G401 (cell line): ENCODE measurements around the gene TCEA2. TPM values are rescaled to one million over a fixed set of nuclear protein-coding genes. Genes with fewer than 3 reads are reported as not detected.
"Not testable (repeated sequence)": the region's sequence is repeated elsewhere in the genome, so short reads cannot be mapped to it uniquely, and the experiment has no call there.

Experiments
- DNase-seq: peaks from one replicate; pipeline ENCODE4 v3.0.0-alpha.2; 2015; ENCODE audit warnings: low spot score
- in situ Hi-C: cut with HindIII; loops from 2 replicates; pipeline ENCODE4 v1.10.0; 2016; ENCODE audit warnings: low sequenced_read_pairs, mixed read lengths
- total RNA-seq: library from RNA; depleted of rRNA; stranded (reverse); fragments of >200 nt; shearing (Covaris generic); gene quantifications from 2 replicates; pipeline ENCODE4 v1.2.3, GENCODE V29; 2014

The TCEA2 gene
- total RNA-seq, 1 experiment from 2014 or later = 44.0 TPM

DNA sequence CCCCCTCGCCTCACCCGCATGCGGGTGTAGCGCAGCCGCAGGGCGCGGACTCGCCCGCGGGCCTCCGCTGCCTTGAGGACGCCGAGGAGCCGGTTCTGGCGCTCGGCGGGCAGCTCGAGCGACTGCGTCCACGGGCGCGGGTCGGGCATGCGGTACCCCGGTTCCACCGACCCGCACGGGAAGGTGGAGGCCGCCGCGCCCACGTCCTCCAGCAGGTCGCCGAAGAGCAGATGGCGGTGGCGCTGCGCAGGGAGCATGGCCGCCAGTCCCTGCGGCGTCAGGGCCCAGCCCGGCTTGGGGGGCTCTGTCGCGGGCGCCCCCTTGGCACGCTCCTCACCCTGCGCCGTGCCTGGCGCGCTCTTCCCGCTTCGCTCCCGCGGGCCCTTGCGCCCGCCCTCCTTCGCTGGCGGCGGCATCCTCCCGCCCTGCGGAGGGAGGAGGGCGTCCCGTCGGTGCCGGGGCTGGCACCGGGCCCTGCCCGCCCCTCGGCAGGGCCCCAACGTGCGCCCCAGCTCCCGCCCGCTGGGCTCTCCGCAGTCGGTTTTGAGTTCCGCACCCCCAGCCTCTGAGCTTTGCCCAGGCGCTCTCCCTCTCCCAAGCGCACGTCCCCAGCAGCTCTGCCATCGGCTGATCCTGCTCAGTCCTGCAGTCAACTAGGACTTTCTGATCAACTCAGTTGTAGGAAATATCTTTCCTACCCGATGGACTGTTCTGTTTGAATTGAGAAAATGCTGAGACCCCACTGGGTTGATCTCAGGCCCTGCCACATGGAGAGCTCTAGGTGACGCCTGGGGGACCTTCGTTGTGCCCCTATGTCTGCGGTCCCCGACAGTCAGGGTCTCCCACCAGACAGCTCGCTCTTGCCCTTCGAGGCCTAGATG is 21.0 kb downstream of the TCEA2 start, which contains the start of gene LKAAEAR1:
TSS of gene LKAAEAR1 (minus strand) at position 595 of the 881 bp plus-strand sequence. CDS start at position 416, 179 bp downstream.
- peak; percentile 40 for DNase-seq
- in situ Hi-C loops = no loop called here

- no peak for DNase-seq
- in situ Hi-C loops = no loop called here
Observed at GRCh38 chr20:64084685-64085152, 21.7 kb downstream of the TCEA2 start.

- in situ Hi-C loops = no loop called here
- DNase-seq = no peak
Observed at GRCh38 chr20:64086801-64087200, 23.8 kb downstream of the TCEA2 start.

GRCh38 chr20:64087226-64087825 is 24.3 kb downstream of the TCEA2 start:
- in situ Hi-C loops, DNase-seq: not testable (repeated sequence)

DNA sequence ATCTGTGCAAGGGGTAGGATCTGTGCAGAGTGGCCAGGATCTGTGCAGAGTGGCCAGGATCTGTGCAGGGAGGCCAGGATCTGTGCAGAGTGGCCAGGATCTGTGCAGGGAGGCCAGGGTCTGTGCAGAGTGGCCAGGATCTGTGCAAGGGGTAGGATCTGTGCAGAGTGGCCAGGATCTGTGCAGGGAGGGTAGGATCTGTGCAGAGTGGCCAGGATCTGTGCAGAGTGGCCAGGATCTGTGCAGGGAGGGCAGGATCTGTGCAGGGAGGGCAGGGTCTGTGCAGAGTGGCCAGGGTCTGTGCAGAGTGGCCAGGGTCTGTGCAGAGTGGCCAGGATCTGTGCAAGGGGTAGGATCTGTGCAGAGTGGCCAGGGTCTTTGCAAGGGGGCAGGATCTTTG is 25.6 kb downstream of the TCEA2 start:
- DNase-seq, in situ Hi-C loops: not testable (repeated sequence)

- DNase-seq = peak; percentile 96
- in situ Hi-C loops = no loop called here
Observed at GRCh38 chr20:64090165-64090564, 27.2 kb downstream of the TCEA2 start.

DNA sequence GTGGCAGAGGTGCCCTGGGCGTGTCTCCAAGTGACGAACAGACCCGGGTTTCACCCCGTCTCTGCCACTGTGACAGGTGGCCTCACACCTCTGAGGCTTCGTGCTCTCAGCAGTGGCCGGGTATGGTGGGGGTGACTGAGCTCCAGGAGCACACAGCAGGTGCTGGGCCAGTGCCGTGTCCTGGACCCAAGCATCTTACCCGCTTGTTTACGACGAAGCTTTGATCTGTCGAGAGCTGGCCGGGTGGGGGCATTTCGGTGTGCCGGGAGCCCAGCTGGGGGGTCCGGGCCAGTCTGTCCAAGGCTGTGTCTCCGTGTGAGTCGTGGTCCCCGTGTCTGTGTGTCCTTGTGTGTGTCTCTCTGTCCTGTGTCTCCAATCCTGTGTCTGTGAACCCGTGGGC is 28.3 kb downstream of the TCEA2 start:
- DNase-seq = no peak
- in situ Hi-C loops = no loop called here

- in situ Hi-C loops = no loop called here
- DNase-seq = peak; percentile 70
Observed at GRCh38 chr20:64091770-64092169, 28.8 kb downstream of the TCEA2 start.

- no peak for DNase-seq
- in situ Hi-C loops = no loop called here
Observed at GRCh38 chr20:64092258-64093012, 29.4 kb downstream of the TCEA2 start.

DNA sequence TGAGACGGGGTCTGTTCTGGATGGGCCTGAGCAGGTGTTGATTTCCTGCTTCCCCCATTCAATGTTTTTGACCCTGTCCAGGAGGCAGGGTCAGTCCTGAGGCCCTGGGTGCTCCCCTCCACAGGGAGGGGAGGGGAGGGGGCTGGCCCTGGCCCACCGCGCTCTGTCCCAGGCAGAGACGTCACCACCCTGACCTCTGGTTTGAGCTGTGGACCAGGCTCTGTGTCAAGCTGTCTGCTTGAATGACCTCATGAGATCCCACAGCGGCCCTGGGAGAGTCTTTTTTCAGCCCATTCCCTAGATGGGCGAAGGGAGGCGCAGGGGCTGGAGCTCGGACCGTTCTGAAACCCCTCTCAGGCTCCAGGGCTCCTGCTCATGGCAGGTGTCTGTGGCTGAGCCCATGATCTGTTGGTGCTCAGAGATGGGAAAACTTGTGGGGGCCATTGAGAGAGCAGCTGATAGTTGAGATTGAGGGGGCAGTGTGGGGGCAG is 30.1 kb downstream of the TCEA2 start:
- peak; percentile 35 for DNase-seq
- in situ Hi-C loops = no loop called here

GRCh38 chr20:64095455-64095854 is 32.5 kb downstream of the TCEA2 start:
- no peak for DNase-seq
- in situ Hi-C loops = no loop called here

GRCh38 chr20:64095927-64096326 is 32.9 kb downstream of the TCEA2 start:
- DNase-seq = no peak

GRCh38 chr20:64096535-64096934 is 33.5 kb downstream of the TCEA2 start:
- in situ Hi-C loops = no loop called here

More at GRCh38 chr20:64095927-64096326, 32.9 kb downstream of the TCEA2 start:
- in situ Hi-C loops = no loop called here

DNA sequence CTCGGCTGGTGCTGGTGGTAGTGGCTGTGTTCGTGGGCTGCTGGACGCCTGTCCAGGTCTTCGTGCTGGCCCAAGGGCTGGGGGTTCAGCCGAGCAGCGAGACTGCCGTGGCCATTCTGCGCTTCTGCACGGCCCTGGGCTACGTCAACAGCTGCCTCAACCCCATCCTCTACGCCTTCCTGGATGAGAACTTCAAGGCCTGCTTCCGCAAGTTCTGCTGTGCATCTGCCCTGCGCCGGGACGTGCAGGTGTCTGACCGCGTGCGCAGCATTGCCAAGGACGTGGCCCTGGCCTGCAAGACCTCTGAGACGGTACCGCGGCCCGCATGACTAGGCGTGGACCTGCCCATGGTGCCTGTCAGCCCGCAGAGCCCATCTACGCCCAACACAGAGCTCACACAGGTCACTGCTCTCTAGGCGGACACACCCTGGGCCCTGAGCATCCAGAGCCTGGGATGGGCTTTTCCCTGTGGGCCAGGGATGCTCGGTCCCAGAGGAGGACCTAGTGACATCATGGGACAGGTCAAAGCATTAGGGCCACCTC is 35.5 kb downstream of the TCEA2 start:
- in situ Hi-C loops = no loop called here
- no peak for DNase-seq

More at GRCh38 chr20:64096535-64096934, 33.5 kb downstream of the TCEA2 start:
- DNase-seq = no peak

GRCh38 chr20:64099086-64099786 is 36.2 kb downstream of the TCEA2 start:
- DNase-seq = no peak
- in situ Hi-C loops = no loop called here

DNA sequence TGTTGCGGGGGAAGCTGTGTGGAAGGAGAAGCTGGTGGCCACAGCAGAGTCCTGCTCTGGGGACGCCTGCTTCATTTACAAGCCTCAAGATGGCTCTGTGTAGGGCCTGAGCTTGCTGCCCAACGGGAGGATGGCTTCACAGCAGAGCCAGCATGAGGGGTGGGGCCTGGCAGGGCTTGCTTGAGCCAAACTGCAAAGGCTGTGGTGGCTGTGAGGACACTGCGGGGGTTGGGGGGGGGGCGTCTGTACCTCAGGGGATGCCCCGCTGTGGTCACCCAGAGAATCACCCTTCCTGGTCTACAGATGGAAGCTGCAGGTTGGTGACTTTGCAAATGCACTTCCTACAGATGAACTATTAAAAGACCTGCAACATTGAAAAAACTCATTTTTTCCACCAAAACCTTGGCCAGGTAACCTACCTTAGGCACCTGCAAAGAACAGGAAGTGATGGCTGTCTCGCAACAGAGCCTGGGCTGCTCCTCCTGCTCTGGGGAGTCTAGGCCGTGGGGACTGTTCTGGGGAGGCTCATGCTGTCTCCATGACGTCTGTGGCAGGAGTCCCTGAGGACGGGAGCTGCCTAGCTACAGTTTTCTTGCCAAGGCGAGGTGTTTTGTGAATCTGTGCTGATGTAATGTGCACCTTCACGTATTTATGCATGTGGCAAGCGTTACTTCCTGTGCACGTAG is 37.0 kb downstream of the TCEA2 start:
- in situ Hi-C loops = no loop called here
- peak; percentile 34 for DNase-seq

GRCh38 chr20:64100566-64100888 is 37.5 kb downstream of the TCEA2 start:
- no peak for DNase-seq
- in situ Hi-C loops = no loop called here
